NOMO-1 treated with dmso at 0.1 percent for 144 hours (cell line): ENCODE measurements around the gene WDR37.
"Not testable (repeated sequence)": the region's sequence is repeated elsewhere in the genome, so short reads cannot be mapped to it uniquely, and the experiment has no call there.

Experiments
- DNase-seq: peaks from one replicate; lab custom pipeline; 2025; ENCODE audit not compliant: unreplicated experiment; lab: John Stamatoyannopoulos, UW

Gene WDR37

GRCh38 chr10:1056326-1057105 is at the start of gene WDR37:
Gene WDR37, plus strand, starts transcription at chr10:1056385. Its CDS starts 15,771 bp downstream, at chr10:1072156.
- peak; percentile 54 for DNase-seq

GRCh38 chr10:1006573-1006972 is 49.6 kb upstream of the WDR37 start:
- DNase-seq: no peak

- DNase-seq: no peak
Observed at GRCh38 chr10:1007583-1007982, 48.6 kb upstream of the WDR37 start.

- no peak for DNase-seq
Observed at GRCh38 chr10:1009071-1009494, 47.1 kb upstream of the WDR37 start.

GRCh38 chr10:1009947-1010346 is 46.2 kb upstream of the WDR37 start:
- DNase-seq: not testable (repeated sequence)

- DNase-seq: no peak
Observed at GRCh38 chr10:1010703-1011102, 45.5 kb upstream of the WDR37 start.

GRCh38 chr10:1011696-1012095 is 44.5 kb upstream of the WDR37 start:
- DNase-seq: no peak

- no peak for DNase-seq
Observed at GRCh38 chr10:1015688-1016087, 40.5 kb upstream of the WDR37 start.

- DNase-seq: no peak
Observed at GRCh38 chr10:1019362-1019761, 36.8 kb upstream of the WDR37 start.

GRCh38 chr10:1020460-1020859 is 35.7 kb upstream of the WDR37 start:
- no peak for DNase-seq

GRCh38 chr10:1020958-1021357 is 35.2 kb upstream of the WDR37 start:
- DNase-seq: no peak

- no peak for DNase-seq
Observed at GRCh38 chr10:1022413-1022812, 33.8 kb upstream of the WDR37 start.

- DNase-seq: no peak
Observed at GRCh38 chr10:1024103-1024502, 32.1 kb upstream of the WDR37 start.

GRCh38 chr10:1025683-1026082 is 30.5 kb upstream of the WDR37 start, which contains the start of gene IDI2:
Gene IDI2, minus strand, starts transcription at chr10:1025859. Its CDS starts 1,136 bp downstream, at chr10:1024723.
- DNase-seq: no peak

GRCh38 chr10:1026578-1026977 is 29.6 kb upstream of the WDR37 start:
- DNase-seq: no peak

- no peak for DNase-seq
Observed at GRCh38 chr10:1029838-1030237, 26.3 kb upstream of the WDR37 start.

GRCh38 chr10:1033601-1034000 is 22.6 kb upstream of the WDR37 start:
- DNase-seq: no peak

- DNase-seq: no peak
Observed at GRCh38 chr10:1034758-1035157, 21.4 kb upstream of the WDR37 start.

- DNase-seq: no peak
Observed at GRCh38 chr10:1035201-1035600, 21.0 kb upstream of the WDR37 start.

- no peak for DNase-seq
Observed at GRCh38 chr10:1036341-1036791, 19.8 kb upstream of the WDR37 start.

GRCh38 chr10:1037098-1037497 is 19.1 kb upstream of the WDR37 start:
- DNase-seq: no peak

GRCh38 chr10:1038769-1039168 is 17.4 kb upstream of the WDR37 start:
- not testable (repeated sequence) for DNase-seq

GRCh38 chr10:1040133-1040532 is 16.1 kb upstream of the WDR37 start:
- no peak for DNase-seq
